HG02970 (cell line): ENCODE results near the gene CCDC106.

Experiments
- ATAC-seq: cut with Tn5 transposase; IDR thresholded peaks from one replicate; pipeline ENCODE4 v1.9.1; 2021; ENCODE audit warnings: mild to moderate bottlenecking, moderate library complexity, moderate number of reproducible peaks; ENCODE audit not compliant: unreplicated experiment, low FRiP score

CCDC106 gene

GRCh38 chr19:55679343-55680257 is 31.6 kb downstream of the CCDC106 start:
- no peak for ATAC-seq

- no peak for ATAC-seq
Measured at GRCh38 chr19:55680339-55681130, 32.5 kb downstream of the CCDC106 start.

- ATAC-seq: no peak
Measured at GRCh38 chr19:55681131-55682092, 33.4 kb downstream of the CCDC106 start.

- no peak for ATAC-seq
Measured at GRCh38 chr19:55683449-55684261, 35.6 kb downstream of the CCDC106 start.

GRCh38 chr19:55684946-55685681 is 37.1 kb downstream of the CCDC106 start:
- ATAC-seq: no peak

GRCh38 chr19:55685776-55686175 is 37.8 kb downstream of the CCDC106 start:
- no peak for ATAC-seq

GRCh38 chr19:55686311-55687050 is 38.5 kb downstream of the CCDC106 start:
- no peak for ATAC-seq

- ATAC-seq: no peak
Measured at GRCh38 chr19:55687281-55688201, 39.5 kb downstream of the CCDC106 start.

- no peak for ATAC-seq
Measured at GRCh38 chr19:55688422-55689218, 40.6 kb downstream of the CCDC106 start.

- no peak for ATAC-seq
Measured at GRCh38 chr19:55689411-55690108, 41.5 kb downstream of the CCDC106 start.

- no peak for ATAC-seq
Measured at GRCh38 chr19:55690109-55690768, 42.2 kb downstream of the CCDC106 start.

GRCh38 chr19:55690769-55691545 is 42.9 kb downstream of the CCDC106 start:
- ATAC-seq: no peak

- no peak for ATAC-seq
Measured at GRCh38 chr19:55691561-55692481, 43.8 kb downstream of the CCDC106 start.
